Caco-2 (cell line): Measurements from ENCODE around the gene PLAU. TPM values are rescaled to one million over a fixed set of nuclear protein-coding genes. Genes with fewer than 3 reads are reported as not detected.

Experiments used
- BruUV-seq: library from RNA; stranded (reverse); fragments of 400-500 nt; replicated peaks from 2 replicates; lab custom pipeline; 2021; lab: Mats Ljungman, UMichigan
- CTCF ChIA-PET: fragments of 300-600 bp; sonication (Branson Sonifier 250); formaldehyde crosslinking; loops from one replicate; lab custom pipeline; 2022; ENCODE audit warnings: antibody characterized with exemption; lab: Charles Lee
- POLR2A ChIA-PET: fragments of 300-600 bp; sonication (Branson Sonifier 250); formaldehyde crosslinking; loops from one replicate; lab custom pipeline; 2022; ENCODE audit warnings: antibody characterized with exemption; lab: Charles Lee
- DNase-seq, 2 experiments: peaks; one replicate each; pipeline versions ENCODE4 v3.0.0 to v3.0.0-alpha.2; 2020 to 2022
- H3K27me3 ChIP-seq: replicated peaks from 2 replicates; pipeline ENCODE4 v1.6.0; 2011; ENCODE audit warnings: low read length; ENCODE audit not compliant: control insufficient read depth, insufficient read depth
- H3K36me3 ChIP-seq: 2 replicates; pipeline ENCODE4 v1.5.1; 2011; ENCODE audit warnings: low read length; ENCODE audit not compliant: control insufficient read depth, insufficient read depth
- H3K4me1 ChIP-seq: fragments of 250-450 bp; sonication (Bioruptor Pico); 2 replicates; pipeline ENCODE4 v1.5.1; 2020; ENCODE audit warnings: mild to moderate bottlenecking
- H3K4me3 ChIP-seq: 2 replicates; pipeline ENCODE4 v1.5.1; 2011; ENCODE audit warnings: low read depth, mild to moderate bottlenecking, control low read depth, low read length
- H3K9me3 ChIP-seq: fragments of 250-450 bp; sonication (Bioruptor Pico); 2 replicates; pipeline ENCODE4 v1.5.1; 2020; ENCODE audit warnings: mild to moderate bottlenecking, moderate library complexity
- H3K27ac Mint-ChIP-seq: one replicate; pipeline ENCODE4 v1.8.0; 2022; ENCODE audit warnings: mixed read lengths; ENCODE audit not compliant: unreplicated experiment
- H3K27me3 Mint-ChIP-seq: one replicate; pipeline ENCODE4 v1.8.0; 2022; ENCODE audit warnings: mixed read lengths; ENCODE audit not compliant: insufficient read depth, unreplicated experiment
- H3K36me3 Mint-ChIP-seq: one replicate; pipeline ENCODE4 v1.8.0; 2022; ENCODE audit warnings: mild to moderate bottlenecking, mixed read lengths; ENCODE audit not compliant: insufficient read depth, unreplicated experiment
- H3K4me1 Mint-ChIP-seq: one replicate; pipeline ENCODE4 v1.8.0; 2022; ENCODE audit warnings: low read depth, mixed read lengths; ENCODE audit not compliant: unreplicated experiment
- H3K4me3 Mint-ChIP-seq: one replicate; pipeline ENCODE4 v1.8.0; 2022; ENCODE audit warnings: mild to moderate bottlenecking, moderate library complexity, mixed read lengths; ENCODE audit not compliant: unreplicated experiment
- H3K9me3 Mint-ChIP-seq: one replicate; pipeline ENCODE4 v1.8.0; 2022; ENCODE audit warnings: mixed read lengths; ENCODE audit not compliant: unreplicated experiment
- intact Hi-C: fragments of 100-400 bp; cut with micrococcal nuclease; formaldehyde crosslinking; loops from one replicate; pipeline ENCODE4 v1.10.0; 2022; ENCODE audit not compliant: unreplicated experiment
- total RNA-seq: library from RNA; stranded (reverse); gene quantifications from 2 replicates; pipeline ENCODE4 v1.2.3, GENCODE V29; 2022
- TF ChIP-seq, protein P1 (sequence below), 2 experiments: fragments of 200-600 bp in 1 of 2; IDR thresholded peaks; 1 replicate in 1 of 2; 2 replicates in 1 of 2; pipeline versions ENCODE4 v1.5.1 to v1.8.0; 2011 to 2022; ENCODE audit warnings: antibody characterized with exemption in 1 of 2, control low read depth in 1 of 2, inconsistent platforms in 1 of 2, low read depth in 1 of 2, low read length in 1 of 2, mild to moderate bottlenecking in 1 of 2, moderate library complexity in 1 of 2; ENCODE audit not compliant: insufficient read depth in 1 of 2, severe bottlenecking in 1 of 2, unreplicated experiment in 1 of 2

Gene PLAU
- total RNA-seq, 1 experiment from 2014 or later = 1.2 TPM

DNA sequence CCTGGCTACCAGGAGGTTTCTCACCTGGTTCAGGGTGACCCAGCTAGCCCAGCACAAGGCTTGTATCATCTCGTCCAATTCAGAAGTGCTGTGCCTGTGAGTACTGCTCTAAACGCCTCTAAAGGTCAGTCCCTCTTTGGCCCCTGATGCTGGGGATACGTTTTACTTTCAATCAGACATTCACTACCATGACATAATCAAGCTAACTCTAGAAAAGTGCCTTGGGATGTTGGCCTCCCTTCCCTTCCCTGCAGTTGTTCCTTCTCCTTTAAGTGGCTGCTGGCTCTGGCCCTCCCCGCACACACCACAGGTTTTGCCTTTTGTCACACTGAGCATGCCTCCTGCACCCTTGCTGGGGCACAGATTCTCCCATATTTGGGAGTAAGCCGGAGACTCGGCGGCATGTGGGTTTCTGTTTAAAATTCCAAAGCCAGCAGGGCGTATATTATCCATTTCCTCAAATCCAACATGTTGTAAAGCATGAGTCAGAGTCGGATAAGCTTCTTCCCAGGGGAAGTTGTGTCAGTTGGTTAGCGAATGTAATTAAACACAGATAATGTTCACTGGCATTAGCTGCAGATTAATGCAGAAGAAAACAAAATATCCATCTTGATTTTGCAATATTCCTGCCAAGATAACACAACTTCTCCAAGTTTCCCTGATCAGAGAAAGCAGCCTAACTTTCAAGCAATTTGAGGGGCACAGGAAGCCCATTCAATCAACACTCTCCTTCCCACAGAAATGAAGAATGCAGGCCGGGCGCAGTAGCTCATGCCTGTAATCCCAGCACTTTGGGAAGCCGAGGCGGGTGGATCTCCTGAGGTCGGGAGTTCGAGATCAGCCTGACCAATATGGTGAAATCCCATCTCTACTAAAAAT, 55.2 kb downstream of the PLAU start:
- H3K27ac Mint-ChIP-seq = peak overlapping the region; percentile 98

DNA sequence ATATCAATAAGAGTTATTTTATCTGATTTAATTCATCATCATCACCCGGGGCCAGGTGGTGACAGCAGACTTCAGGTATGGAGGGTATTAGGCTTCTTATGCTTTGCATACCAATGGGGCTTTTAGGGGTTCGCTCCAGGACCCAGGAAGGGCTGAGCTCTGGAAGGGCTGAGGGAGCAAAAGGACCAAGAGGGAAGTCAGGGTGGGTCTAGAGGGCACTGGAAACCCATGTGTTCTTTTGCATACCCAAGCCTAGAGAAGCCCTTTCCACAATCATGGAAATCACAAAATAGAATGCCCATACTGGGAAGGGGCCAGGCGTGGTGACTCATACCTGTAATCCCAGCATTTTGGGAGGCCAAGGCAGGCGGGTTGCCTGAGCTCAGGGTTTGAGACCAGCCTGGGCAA, 56.1 kb downstream of the PLAU start:
- Mint-ChIP-seq H3K4me3 (no peak overlapping the region), H3K36me3 (no peaks in the 10 kb centered on the region), H3K4me1 (peaks cover 13% of the 10 kb centered on the region), H3K27ac (peak overlapping the region; percentile 98), H3K27me3 (no peaks in the 10 kb centered on the region), H3K9me3 (no peaks in the 10 kb centered on the region)
- H3K9me3 ChIP-seq = no peaks in the 10 kb centered on the region
- peaks cover 26% of the 10 kb centered on the region for H3K4me1 ChIP-seq
- ChIA-PET CTCF (interaction anchor here (1.7 kb wide), 1 partner anchor 10 kb away, joined by 5 read pairs; no protein-coding TSS in a partner anchor), POLR2A (interaction anchor here (1.3 kb wide), 1 partner anchor 31 kb away, joined by 3 read pairs; the partner anchor contains the start of gene VCL)
- no peaks in the 10 kb centered on the region for H3K27me3 ChIP-seq
- no peak overlapping the region for H3K4me3 ChIP-seq
- no peaks in the 10 kb centered on the region for H3K36me3 ChIP-seq
- BruUV-seq = no TSS peak
- intact Hi-C loops = no loop called here
- TF ChIP-seq, protein P1, sequence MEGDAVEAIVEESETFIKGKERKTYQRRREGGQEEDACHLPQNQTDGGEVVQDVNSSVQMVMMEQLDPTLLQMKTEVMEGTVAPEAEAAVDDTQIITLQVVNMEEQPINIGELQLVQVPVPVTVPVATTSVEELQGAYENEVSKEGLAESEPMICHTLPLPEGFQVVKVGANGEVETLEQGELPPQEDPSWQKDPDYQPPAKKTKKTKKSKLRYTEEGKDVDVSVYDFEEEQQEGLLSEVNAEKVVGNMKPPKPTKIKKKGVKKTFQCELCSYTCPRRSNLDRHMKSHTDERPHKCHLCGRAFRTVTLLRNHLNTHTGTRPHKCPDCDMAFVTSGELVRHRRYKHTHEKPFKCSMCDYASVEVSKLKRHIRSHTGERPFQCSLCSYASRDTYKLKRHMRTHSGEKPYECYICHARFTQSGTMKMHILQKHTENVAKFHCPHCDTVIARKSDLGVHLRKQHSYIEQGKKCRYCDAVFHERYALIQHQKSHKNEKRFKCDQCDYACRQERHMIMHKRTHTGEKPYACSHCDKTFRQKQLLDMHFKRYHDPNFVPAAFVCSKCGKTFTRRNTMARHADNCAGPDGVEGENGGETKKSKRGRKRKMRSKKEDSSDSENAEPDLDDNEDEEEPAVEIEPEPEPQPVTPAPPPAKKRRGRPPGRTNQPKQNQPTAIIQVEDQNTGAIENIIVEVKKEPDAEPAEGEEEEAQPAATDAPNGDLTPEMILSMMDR (IDR thresholded peaks at IDR 0.05; ENCODE audit: insufficient read depth in 1 of 2, low read depth in 1 of 2, low read length in 1 of 2, severe bottlenecking in 1 of 2, unreplicated experiment in 1 of 2) = no peak
- no peak for DNase-seq

More for the DNA sequence above, 55.2 kb downstream of the PLAU start:
- H3K36me3 ChIP-seq = no peaks in the 10 kb centered on the region
- Mint-ChIP-seq H3K4me3 (peak overlapping the region; percentile 64), H3K36me3 (no peaks in the 10 kb centered on the region), H3K27me3 (no peaks in the 10 kb centered on the region), H3K9me3 (no peaks in the 10 kb centered on the region), H3K4me1 (peaks cover 13% of the 10 kb centered on the region)
- ChIA-PET POLR2A (interaction anchor here (1.3 kb wide), 2 partner anchors 31 to 33 kb away, joined by 3 to 5 read pairs; partner anchors contain the start of gene VCL), CTCF (interaction anchor here (0.5 to 1.7 kb wide), 4 partner anchors 9 to 1252 kb away, joined by 3 to 5 read pairs (median 4); no protein-coding TSS in a partner anchor)
- TF ChIP-seq, protein P1 (IDR thresholded peaks at IDR 0.05; ENCODE audit: insufficient read depth in 1 of 2, low read depth in 1 of 2, low read length in 1 of 2, severe bottlenecking in 1 of 2, unreplicated experiment in 1 of 2) = no peak
- intact Hi-C loops = no loop called here
- no TSS peak for BruUV-seq
- peak; percentile 71 to 87 for DNase-seq
- H3K4me1 ChIP-seq = peaks cover 26% of the 10 kb centered on the region
- H3K9me3 ChIP-seq = no peaks in the 10 kb centered on the region
- no peak overlapping the region for H3K4me3 ChIP-seq
- no peaks in the 10 kb centered on the region for H3K27me3 ChIP-seq

Other genes with a start within 250 kb of the PLAU start
- 14.3 and 16.7 TPM in 2 replicates for gene AGAP5, start 213.0 kb upstream of the PLAU start, total RNA-seq
- 91.0 and 91.2 TPM in 2 replicates for gene SEC24C, start 166.8 kb upstream of the PLAU start, total RNA-seq
- gene CHCHD1, start 129.1 kb upstream of the PLAU start, total RNA-seq = 42.0 and 44.1 TPM in 2 replicates
- gene ZSWIM8, start 125.5 kb upstream of the PLAU start, total RNA-seq = 93.2 and 103 TPM in 2 replicates
- 16.8 and 18.6 TPM in 2 replicates for gene NDST2, start 99.5 kb upstream of the PLAU start, total RNA-seq
- 78.0 and 78.8 TPM in 2 replicates for gene CAMK2G, start 36.6 kb upstream of the PLAU start, total RNA-seq
- gene VCL, start 87.0 kb downstream of the PLAU start, total RNA-seq = 92.2 and 113 TPM in 2 replicates
- 56.7 and 63.7 TPM in 2 replicates for gene AP3M1, start 239.7 kb downstream of the PLAU start, total RNA-seq
- 96.4 and 105 TPM in 2 replicates for gene ADK, start 240.1 kb downstream of the PLAU start, total RNA-seq